Testis (tissue), 2 donors: ENCODE results near the gene HBG2.

Experiments used
- CTCF ChIP-seq, 3 experiments: fragments of 450-650 bp in 2 of 3; fragments of 200-600 bp in 1 of 3; sonication (generic) in 1 of 3; IDR thresholded peaks; one replicate each; pipeline ENCODE4 v1.5.1; 2016 to 2019; ENCODE audit warnings: antibody characterized with exemption in 3 of 3, mild to moderate bottlenecking in 2 of 3, moderate library complexity in 1 of 3
- POLR2A ChIP-seq: fragments of 450-650 bp; IDR thresholded peaks from one replicate; pipeline ENCODE4 v1.6.1; 2017; ENCODE audit warnings: antibody characterized with exemption, mild to moderate bottlenecking, moderate library complexity

- TF ChIP-seq POLR2A (no peak), CTCF (IDR thresholded peaks at IDR 0.05) (no peak)
These were observed 15.2 kb upstream of the HBG2 start, which contains the start of gene HBE1 for GRCh38 chr11:5269715-5270147.
